NCI-H2196 treated with DMSO at 0.1 percent for 48 hours (cell line): ENCODE measurements around the gene KIFC3.
"Not testable (repeated sequence)": the region's sequence is repeated elsewhere in the genome, so short reads cannot be mapped to it uniquely, and the experiment has no call there.

Experiments used
- DNase-seq: peaks from one replicate; lab custom pipeline; 2025; ENCODE audit not compliant: unreplicated experiment; lab: John Stamatoyannopoulos, UW

The KIFC3 gene

GRCh38 chr16:57825298-57826044, 23.2 kb upstream of the KIFC3 start:
- DNase-seq: no peak

- no peak for DNase-seq
Observed at GRCh38 chr16:57824888-57825287, 22.6 kb upstream of the KIFC3 start.

GRCh38 chr16:57823836-57824235, 21.5 kb upstream of the KIFC3 start:
- DNase-seq: no peak

DNA sequence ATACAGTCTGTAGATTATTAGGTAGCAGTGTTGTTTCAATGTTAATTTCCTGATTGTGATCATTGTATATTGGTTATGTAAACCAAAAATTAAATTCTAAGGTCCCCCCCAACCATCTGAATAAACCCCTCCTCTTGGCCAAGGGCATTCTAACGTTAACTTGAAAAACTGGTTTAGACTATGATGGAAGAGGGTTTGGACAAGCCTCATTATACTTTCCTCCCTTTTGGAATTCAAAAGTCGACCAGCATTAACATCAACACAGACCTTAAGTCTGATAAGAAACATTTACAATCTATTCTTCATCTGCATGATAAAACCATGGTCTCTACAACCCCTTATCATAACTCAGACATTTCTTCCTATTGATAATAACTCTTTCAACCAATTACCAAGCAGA, 20.6 kb upstream of the KIFC3 start:
- no peak for DNase-seq

- no peak for DNase-seq
Observed at GRCh38 chr16:57822018-57822553, 19.8 kb upstream of the KIFC3 start.

DNA sequence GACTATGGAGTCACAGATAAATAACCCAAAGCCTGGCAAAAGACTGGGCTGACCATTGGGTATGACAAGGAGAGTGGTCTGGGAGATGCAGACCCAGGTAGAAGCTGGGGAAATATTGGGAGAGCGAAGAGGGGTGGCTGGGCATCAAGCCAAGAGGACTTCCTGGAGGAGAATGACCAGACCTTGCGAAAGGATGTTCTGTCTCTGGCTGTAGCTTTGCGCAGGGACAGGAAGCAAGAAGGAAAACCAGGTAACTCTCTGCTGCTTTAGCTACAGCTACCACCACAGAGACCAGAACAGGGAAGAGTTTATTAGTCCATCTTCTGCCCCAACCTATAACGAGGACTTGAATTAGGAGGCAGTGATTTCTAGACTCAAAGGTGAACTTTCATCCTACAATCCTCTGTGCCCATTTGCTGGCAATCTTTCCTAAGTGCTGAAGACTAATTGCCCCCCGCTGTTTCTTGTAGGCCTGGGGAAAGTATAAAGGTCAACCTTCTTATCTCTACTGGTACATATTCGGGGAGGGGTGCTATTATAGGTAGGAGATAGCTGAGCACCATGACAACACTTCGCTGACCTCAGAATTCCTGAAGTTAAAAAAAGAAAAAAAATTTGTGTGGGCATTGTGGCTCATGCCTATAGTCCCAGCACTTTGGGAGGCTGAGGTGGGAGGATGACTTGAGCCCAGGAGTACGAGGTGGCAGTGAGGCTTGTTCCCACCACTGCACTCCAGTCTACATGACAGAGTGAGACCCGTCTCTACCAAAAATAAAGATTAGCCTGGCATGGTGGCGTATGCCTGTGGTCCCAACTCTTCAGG, 19.1 kb upstream of the KIFC3 start:
- DNase-seq: no peak

GRCh38 chr16:57818377-57819064, 16.2 kb upstream of the KIFC3 start:
- peak; percentile 49 for DNase-seq

GRCh38 chr16:57817680-57818079, 15.4 kb upstream of the KIFC3 start:
- no peak for DNase-seq

DNA sequence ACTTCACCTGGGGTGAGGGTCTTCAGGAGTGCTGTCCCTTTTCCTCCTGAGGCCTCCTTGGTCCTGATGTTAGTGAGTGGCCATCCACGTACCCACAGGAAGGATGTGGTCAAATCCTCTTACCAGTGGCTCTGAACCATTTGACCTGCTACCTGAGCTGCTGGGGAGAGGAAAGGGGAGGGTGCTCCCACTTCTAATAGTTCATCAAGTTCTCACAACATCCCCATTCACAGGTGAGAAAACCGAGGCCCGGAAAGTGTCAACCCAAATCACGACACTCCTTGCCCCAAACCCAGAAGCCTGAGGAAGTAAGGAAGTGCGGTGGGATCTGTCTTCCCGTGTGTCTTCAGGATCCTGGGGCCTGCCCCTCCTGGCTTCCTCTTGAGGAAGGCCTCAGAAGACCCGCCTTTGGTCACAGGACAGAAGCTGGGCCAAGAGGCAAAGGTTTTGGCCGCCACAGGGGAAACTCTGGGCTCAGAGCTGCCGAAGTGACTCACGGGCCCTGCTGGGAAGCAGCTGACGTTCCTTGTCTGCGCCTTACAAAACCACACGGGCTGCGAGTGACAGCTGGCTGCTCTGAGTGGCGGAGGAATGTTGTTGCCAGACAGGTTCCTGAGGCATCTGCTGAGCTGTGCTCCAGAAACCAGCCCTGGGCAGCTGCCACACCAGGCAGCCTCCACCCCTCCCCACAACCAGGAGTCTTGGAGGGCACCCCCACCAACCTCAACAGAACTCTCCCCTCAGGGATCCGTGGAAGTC, 13.9 kb upstream of the KIFC3 start:
- DNase-seq: peak; percentile 28

DNA sequence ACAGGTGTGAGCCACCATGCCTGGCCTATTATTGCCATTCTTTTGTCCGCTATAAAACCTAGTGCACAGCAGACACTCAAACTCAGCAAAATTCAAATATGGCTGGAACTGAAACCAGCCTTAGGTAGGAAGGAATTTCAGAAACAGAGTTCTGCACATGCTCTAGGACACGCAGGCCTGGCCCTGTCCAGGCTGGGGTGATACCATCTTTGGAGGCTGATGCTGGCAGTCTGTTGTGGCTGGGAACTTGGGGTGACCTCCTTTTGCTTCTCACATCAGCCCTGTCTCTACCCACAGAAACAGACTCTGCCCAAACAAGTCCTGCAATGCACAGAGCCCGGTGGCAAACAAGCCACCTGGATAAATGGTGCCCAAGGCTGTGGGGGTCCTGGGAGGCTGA, 12.6 kb upstream of the KIFC3 start:
- no peak for DNase-seq

DNA sequence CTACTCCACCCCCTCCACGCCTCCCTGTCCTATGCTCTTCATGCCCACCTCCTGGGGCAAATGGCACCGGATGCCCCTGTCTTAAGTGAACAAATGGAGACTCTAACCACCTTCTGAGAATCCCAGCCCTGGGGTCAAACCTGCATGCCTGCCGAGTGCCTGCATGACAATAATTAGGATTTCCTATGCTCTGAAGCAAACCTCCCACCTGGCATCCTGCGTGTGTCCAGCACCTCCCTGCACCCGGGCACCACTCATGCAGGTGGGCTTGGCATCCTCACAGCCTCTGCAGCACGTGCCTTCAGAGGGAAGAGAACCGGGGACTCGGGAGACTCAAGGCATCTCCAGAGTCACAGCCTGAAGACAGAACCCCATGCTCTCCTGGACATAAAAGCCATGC, 11.2 kb upstream of the KIFC3 start:
- DNase-seq: no peak

- DNase-seq: not testable (repeated sequence)
Observed at GRCh38 chr16:57811340-57811739, 9.0 kb upstream of the KIFC3 start.

- DNase-seq: no peak
Observed at GRCh38 chr16:57810197-57811031, 8.1 kb upstream of the KIFC3 start.

GRCh38 chr16:57809276-57810196, 7.2 kb upstream of the KIFC3 start:
- DNase-seq: no peak

- DNase-seq: no peak
Observed at GRCh38 chr16:57808589-57809228, 6.4 kb upstream of the KIFC3 start.

- peak; percentile 49 for DNase-seq
Observed at GRCh38 chr16:57807968-57808528, 5.8 kb upstream of the KIFC3 start.

- DNase-seq: no peak
Observed at GRCh38 chr16:57807252-57807967, 5.1 kb upstream of the KIFC3 start.
